ENCODE data around the gene DIP2C.
"Not testable (repeated sequence)": the region's sequence is repeated elsewhere in the genome, so short reads cannot be mapped to it uniquely, and the experiment has no call there.

DIP2C gene

GRCh38 chr10:535051-535450 is 154.4 kb downstream of the DIP2C start:
- no peak overlapping the region for H3K4me3 Mint-ChIP-seq
- no peak overlapping the region for H3K27ac Mint-ChIP-seq
- H3K4me1 Mint-ChIP-seq (ENCODE audit: low read depth), result no peaks in the 10 kb centered on the region
- H3K9me3 Mint-ChIP-seq, result no peaks in the 10 kb centered on the region
- no peaks in the 10 kb centered on the region for H3K36me3 Mint-ChIP-seq (ENCODE audit: low read depth)
- H3K27me3 Mint-ChIP-seq, result peaks cover 14% of the 10 kb centered on the region

- H3K36me3 Mint-ChIP-seq (ENCODE audit: low read depth), result no peaks in the 10 kb centered on the region
- H3K4me1 Mint-ChIP-seq (ENCODE audit: low read depth), result no peaks in the 10 kb centered on the region
- H3K4me3 Mint-ChIP-seq, result no peak overlapping the region
- H3K9me3 Mint-ChIP-seq, result no peaks in the 10 kb centered on the region
- H3K27ac Mint-ChIP-seq, result no peak overlapping the region
- peaks cover 9% of the 10 kb centered on the region for H3K27me3 Mint-ChIP-seq
Measured at GRCh38 chr10:534047-534566, 155.4 kb downstream of the DIP2C start.

- Mint-ChIP-seq H3K9me3 (no peaks in the 10 kb centered on the region), H3K27me3 (peaks cover 9% of the 10 kb centered on the region), H3K36me3 (ENCODE audit: low read depth) (no peaks in the 10 kb centered on the region)
Measured at GRCh38 chr10:533611-534010, 155.9 kb downstream of the DIP2C start.

GRCh38 chr10:533186-533585 is 156.3 kb downstream of the DIP2C start:
- Mint-ChIP-seq H3K27ac (no peak overlapping the region), H3K36me3 (ENCODE audit: low read depth) (no peaks in the 10 kb centered on the region), H3K4me3 (no peak overlapping the region), H3K27me3 (peaks cover 9% of the 10 kb centered on the region), H3K9me3 (no peaks in the 10 kb centered on the region), H3K4me1 (ENCODE audit: low read depth) (no peaks in the 10 kb centered on the region)

More at GRCh38 chr10:533611-534010, 155.9 kb downstream of the DIP2C start:
- Mint-ChIP-seq H3K27ac (no peak overlapping the region), H3K4me1 (ENCODE audit: low read depth) (no peaks in the 10 kb centered on the region), H3K4me3 (no peak overlapping the region)

GRCh38 chr10:532331-532730 is 157.1 kb downstream of the DIP2C start:
- H3K27ac Mint-ChIP-seq; H3K4me1 Mint-ChIP-seq (ENCODE audit: low read depth); H3K4me3 Mint-ChIP-seq; H3K36me3 Mint-ChIP-seq (ENCODE audit: low read depth); H3K27me3 Mint-ChIP-seq; H3K9me3 Mint-ChIP-seq: not testable (repeated sequence)

- no peaks in the 10 kb centered on the region for H3K36me3 Mint-ChIP-seq (ENCODE audit: low read depth)
- no peaks in the 10 kb centered on the region for H3K4me1 Mint-ChIP-seq (ENCODE audit: low read depth)
- H3K4me3 Mint-ChIP-seq, result no peak overlapping the region
- H3K27me3 Mint-ChIP-seq, result peaks cover 9% of the 10 kb centered on the region
- H3K9me3 Mint-ChIP-seq, result no peaks in the 10 kb centered on the region
- no peak overlapping the region for H3K27ac Mint-ChIP-seq
Measured at GRCh38 chr10:531541-531940, 157.9 kb downstream of the DIP2C start.

GRCh38 chr10:530717-531116 is 158.8 kb downstream of the DIP2C start:
- Mint-ChIP-seq H3K27me3 (peaks cover 4% of the 10 kb centered on the region), H3K9me3 (no peaks in the 10 kb centered on the region), H3K4me1 (ENCODE audit: low read depth) (no peaks in the 10 kb centered on the region), H3K27ac (no peak overlapping the region), H3K4me3 (no peak overlapping the region), H3K36me3 (ENCODE audit: low read depth) (no peaks in the 10 kb centered on the region)

- H3K4me3 Mint-ChIP-seq, result no peak overlapping the region
Measured at GRCh38 chr10:529468-530230, 159.8 kb downstream of the DIP2C start.

GRCh38 chr10:528173-529165 is 161.0 kb downstream of the DIP2C start:
- Mint-ChIP-seq H3K4me1 (ENCODE audit: low read depth) (no peaks in the 10 kb centered on the region), H3K4me3 (no peak overlapping the region), H3K27ac (no peak overlapping the region), H3K27me3 (peaks cover 3% of the 10 kb centered on the region), H3K9me3 (no peaks in the 10 kb centered on the region), H3K36me3 (ENCODE audit: low read depth) (no peaks in the 10 kb centered on the region)

More at GRCh38 chr10:529468-530230, 159.8 kb downstream of the DIP2C start:
- no peaks in the 10 kb centered on the region for H3K36me3 Mint-ChIP-seq (ENCODE audit: low read depth)
- H3K9me3 Mint-ChIP-seq, result no peaks in the 10 kb centered on the region
- H3K27ac Mint-ChIP-seq, result no peak overlapping the region
- H3K27me3 Mint-ChIP-seq, result peaks cover 1% of the 10 kb centered on the region
- no peaks in the 10 kb centered on the region for H3K4me1 Mint-ChIP-seq (ENCODE audit: low read depth)

GRCh38 chr10:527416-527815 is 162.1 kb downstream of the DIP2C start:
- no peaks in the 10 kb centered on the region for H3K36me3 Mint-ChIP-seq (ENCODE audit: low read depth)
- no peak overlapping the region for H3K4me3 Mint-ChIP-seq
- no peaks in the 10 kb centered on the region for H3K9me3 Mint-ChIP-seq
- H3K27ac Mint-ChIP-seq, result no peak overlapping the region
- peaks cover 9% of the 10 kb centered on the region for H3K27me3 Mint-ChIP-seq
- H3K4me1 Mint-ChIP-seq (ENCODE audit: low read depth), result no peaks in the 10 kb centered on the region

- no peaks in the 10 kb centered on the region for H3K36me3 Mint-ChIP-seq (ENCODE audit: low read depth)
- H3K27me3 Mint-ChIP-seq, result peaks cover 13% of the 10 kb centered on the region
- H3K27ac Mint-ChIP-seq, result no peak overlapping the region
- no peak overlapping the region for H3K4me3 Mint-ChIP-seq
- H3K4me1 Mint-ChIP-seq (ENCODE audit: low read depth), result no peaks in the 10 kb centered on the region
- no peaks in the 10 kb centered on the region for H3K9me3 Mint-ChIP-seq
Measured at GRCh38 chr10:526651-527312, 162.7 kb downstream of the DIP2C start.

GRCh38 chr10:525565-526315 is 163.7 kb downstream of the DIP2C start:
- Mint-ChIP-seq H3K9me3 (no peaks in the 10 kb centered on the region), H3K27me3 (peaks cover 18% of the 10 kb centered on the region), H3K27ac (no peak overlapping the region), H3K36me3 (ENCODE audit: low read depth) (no peaks in the 10 kb centered on the region), H3K4me3 (no peak overlapping the region), H3K4me1 (ENCODE audit: low read depth) (no peaks in the 10 kb centered on the region)

GRCh38 chr10:523925-524324 is 165.5 kb downstream of the DIP2C start:
- H3K27me3 Mint-ChIP-seq, result peaks cover 18% of the 10 kb centered on the region
- H3K27ac Mint-ChIP-seq, result no peak overlapping the region
- no peaks in the 10 kb centered on the region for H3K36me3 Mint-ChIP-seq (ENCODE audit: low read depth)
- H3K4me3 Mint-ChIP-seq, result no peak overlapping the region
- H3K9me3 Mint-ChIP-seq, result no peaks in the 10 kb centered on the region
- H3K4me1 Mint-ChIP-seq (ENCODE audit: low read depth), result no peaks in the 10 kb centered on the region

- Mint-ChIP-seq H3K9me3 (no peaks in the 10 kb centered on the region), H3K36me3 (ENCODE audit: low read depth) (no peaks in the 10 kb centered on the region), H3K4me3 (no peak overlapping the region), H3K27ac (no peak overlapping the region), H3K27me3 (peaks cover 19% of the 10 kb centered on the region), H3K4me1 (ENCODE audit: low read depth) (no peaks in the 10 kb centered on the region)
Measured at GRCh38 chr10:522350-522749, 167.1 kb downstream of the DIP2C start.
